Activated CD4-positive, alpha-beta T cell treated with anti-CD3 and anti-CD28 coated beads for 48 hours (primary cell): ENCODE data around the gene FBXW8.

ENCODE experiments used
- DNase-seq: peaks from one replicate; pipeline ENCODE4 v3.0.0-alpha.2; 2020

The FBXW8 gene

GRCh38 chr12:117025481-117026151 is 114.9 kb downstream of the FBXW8 start:
- DNase-seq = peak; percentile 62

- no peak for DNase-seq
Observed at GRCh38 chr12:117026343-117026742, 115.6 kb downstream of the FBXW8 start.

GRCh38 chr12:117026921-117027250 is 116.1 kb downstream of the FBXW8 start:
- no peak for DNase-seq

GRCh38 chr12:117027251-117028086 is 116.7 kb downstream of the FBXW8 start:
- DNase-seq = no peak

GRCh38 chr12:117028254-117028653 is 117.5 kb downstream of the FBXW8 start:
- DNase-seq = no peak

GRCh38 chr12:117030187-117030900 is 119.6 kb downstream of the FBXW8 start:
- no peak for DNase-seq

- DNase-seq = no peak
Observed at GRCh38 chr12:117031843-117032592, 121.3 kb downstream of the FBXW8 start.

GRCh38 chr12:117032593-117033381 is 122.0 kb downstream of the FBXW8 start:
- DNase-seq = no peak

- DNase-seq = no peak
Observed at GRCh38 chr12:117033382-117034221, 122.9 kb downstream of the FBXW8 start.

GRCh38 chr12:117034249-117034648 is 123.5 kb downstream of the FBXW8 start:
- DNase-seq = no peak

- DNase-seq = no peak
Observed at GRCh38 chr12:117034701-117035151, 124.0 kb downstream of the FBXW8 start.

- no peak for DNase-seq
Observed at GRCh38 chr12:117035287-117035686, 124.5 kb downstream of the FBXW8 start.

GRCh38 chr12:117036046-117036445 is 125.3 kb downstream of the FBXW8 start:
- DNase-seq = no peak

GRCh38 chr12:117036547-117036946 is 125.8 kb downstream of the FBXW8 start:
- no peak for DNase-seq

GRCh38 chr12:117037289-117038022 is 126.7 kb downstream of the FBXW8 start:
- DNase-seq = no peak

- DNase-seq = no peak
Observed at GRCh38 chr12:117038023-117038680, 127.4 kb downstream of the FBXW8 start.

GRCh38 chr12:117038919-117039318 is 128.2 kb downstream of the FBXW8 start:
- DNase-seq = no peak

- no peak for DNase-seq
Observed at GRCh38 chr12:117039891-117040309, 129.2 kb downstream of the FBXW8 start.

- DNase-seq = no peak
Observed at GRCh38 chr12:117040496-117040895, 129.7 kb downstream of the FBXW8 start.

GRCh38 chr12:117041798-117042170 is 131.0 kb downstream of the FBXW8 start:
- DNase-seq = no peak
